GM10266 (cell line): Measurements from ENCODE around the gene TMEM107.

ENCODE experiments used
- DNase-seq: peaks from one replicate; pipeline ENCODE4 v3.0.0; 2012; ENCODE audit errors: extremely low spot score
- TF ChIP-seq, protein P1 (sequence below): IDR thresholded peaks from 2 replicates; pipeline ENCODE4 v1.5.1; 2012; ENCODE audit warnings: mild to moderate bottlenecking, low read depth; ENCODE audit not compliant: control insufficient read depth, insufficient read depth; ENCODE audit errors: missing control alignments

The TMEM107 gene

DNA sequence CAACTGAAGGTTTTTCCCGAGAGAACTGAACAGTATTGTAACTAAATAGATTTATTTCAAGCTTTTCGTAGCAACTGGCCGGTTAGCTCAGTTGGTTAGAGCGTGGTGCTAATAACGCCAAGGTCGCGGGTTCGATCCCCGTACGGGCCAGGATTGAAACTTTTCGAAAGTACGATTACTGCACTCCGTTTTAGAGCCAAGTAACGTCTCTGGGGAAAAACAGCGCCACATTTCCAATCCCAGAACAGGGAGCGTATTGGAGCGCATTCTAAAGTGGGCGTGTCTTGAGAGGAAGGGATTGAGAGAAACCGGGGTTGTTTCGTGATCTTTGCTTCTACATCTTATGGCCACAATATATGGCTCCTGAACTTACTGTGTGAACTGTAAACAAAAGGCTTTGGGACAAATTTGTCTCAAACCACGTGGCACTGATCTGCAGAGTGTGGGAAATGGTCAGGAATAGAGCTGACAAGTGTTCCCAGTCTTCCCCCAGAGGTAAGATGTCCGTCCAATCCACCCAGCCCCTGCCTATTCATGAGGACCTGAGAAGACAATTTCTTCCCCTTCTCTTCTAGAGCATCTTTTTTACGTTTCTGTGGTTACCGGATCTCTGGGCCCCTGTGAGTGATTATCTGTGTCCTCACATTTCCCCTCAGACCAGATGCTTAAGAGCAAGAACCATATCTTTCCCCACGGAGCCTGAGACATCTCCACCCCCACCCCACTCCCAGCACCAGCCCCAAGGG, 11.5 kb upstream of the TMEM107 start:
- DNase-seq: peak; percentile 76
- TF ChIP-seq, protein P1, sequence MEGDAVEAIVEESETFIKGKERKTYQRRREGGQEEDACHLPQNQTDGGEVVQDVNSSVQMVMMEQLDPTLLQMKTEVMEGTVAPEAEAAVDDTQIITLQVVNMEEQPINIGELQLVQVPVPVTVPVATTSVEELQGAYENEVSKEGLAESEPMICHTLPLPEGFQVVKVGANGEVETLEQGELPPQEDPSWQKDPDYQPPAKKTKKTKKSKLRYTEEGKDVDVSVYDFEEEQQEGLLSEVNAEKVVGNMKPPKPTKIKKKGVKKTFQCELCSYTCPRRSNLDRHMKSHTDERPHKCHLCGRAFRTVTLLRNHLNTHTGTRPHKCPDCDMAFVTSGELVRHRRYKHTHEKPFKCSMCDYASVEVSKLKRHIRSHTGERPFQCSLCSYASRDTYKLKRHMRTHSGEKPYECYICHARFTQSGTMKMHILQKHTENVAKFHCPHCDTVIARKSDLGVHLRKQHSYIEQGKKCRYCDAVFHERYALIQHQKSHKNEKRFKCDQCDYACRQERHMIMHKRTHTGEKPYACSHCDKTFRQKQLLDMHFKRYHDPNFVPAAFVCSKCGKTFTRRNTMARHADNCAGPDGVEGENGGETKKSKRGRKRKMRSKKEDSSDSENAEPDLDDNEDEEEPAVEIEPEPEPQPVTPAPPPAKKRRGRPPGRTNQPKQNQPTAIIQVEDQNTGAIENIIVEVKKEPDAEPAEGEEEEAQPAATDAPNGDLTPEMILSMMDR: no peak

- DNase-seq: peak; percentile 75
- TF ChIP-seq, protein P1: peak; percentile 53
These were observed 10.8 kb upstream of the TMEM107 start for GRCh38 chr17:8186787-8187516.

GRCh38 chr17:8186446-8186786, 10.2 kb upstream of the TMEM107 start:
- TF ChIP-seq, protein P1: no peak
- DNase-seq: no peak

- DNase-seq: peak; percentile 67
- TF ChIP-seq, protein P1: no peak
These were observed 9.6 kb upstream of the TMEM107 start for GRCh38 chr17:8185582-8186445.

- TF ChIP-seq, protein P1: no peak
- DNase-seq: no peak
These were observed 985 bp upstream of the TMEM107 start for GRCh38 chr17:8176998-8177731.

GRCh38 chr17:8175795-8176196, 384 bp downstream of the TMEM107 start:
- no peak for DNase-seq
- TF ChIP-seq, protein P1: no peak
